OCI-M1 (cell line): Measurements from ENCODE around the gene AP3B2.
"Not testable (repeated sequence)": the region's sequence is repeated elsewhere in the genome, so short reads cannot be mapped to it uniquely, and the experiment has no call there.

Experiments used
- DNase-seq: peaks from one replicate; lab custom pipeline; 2025; lab: John Stamatoyannopoulos, UW

Gene AP3B2, protein sequence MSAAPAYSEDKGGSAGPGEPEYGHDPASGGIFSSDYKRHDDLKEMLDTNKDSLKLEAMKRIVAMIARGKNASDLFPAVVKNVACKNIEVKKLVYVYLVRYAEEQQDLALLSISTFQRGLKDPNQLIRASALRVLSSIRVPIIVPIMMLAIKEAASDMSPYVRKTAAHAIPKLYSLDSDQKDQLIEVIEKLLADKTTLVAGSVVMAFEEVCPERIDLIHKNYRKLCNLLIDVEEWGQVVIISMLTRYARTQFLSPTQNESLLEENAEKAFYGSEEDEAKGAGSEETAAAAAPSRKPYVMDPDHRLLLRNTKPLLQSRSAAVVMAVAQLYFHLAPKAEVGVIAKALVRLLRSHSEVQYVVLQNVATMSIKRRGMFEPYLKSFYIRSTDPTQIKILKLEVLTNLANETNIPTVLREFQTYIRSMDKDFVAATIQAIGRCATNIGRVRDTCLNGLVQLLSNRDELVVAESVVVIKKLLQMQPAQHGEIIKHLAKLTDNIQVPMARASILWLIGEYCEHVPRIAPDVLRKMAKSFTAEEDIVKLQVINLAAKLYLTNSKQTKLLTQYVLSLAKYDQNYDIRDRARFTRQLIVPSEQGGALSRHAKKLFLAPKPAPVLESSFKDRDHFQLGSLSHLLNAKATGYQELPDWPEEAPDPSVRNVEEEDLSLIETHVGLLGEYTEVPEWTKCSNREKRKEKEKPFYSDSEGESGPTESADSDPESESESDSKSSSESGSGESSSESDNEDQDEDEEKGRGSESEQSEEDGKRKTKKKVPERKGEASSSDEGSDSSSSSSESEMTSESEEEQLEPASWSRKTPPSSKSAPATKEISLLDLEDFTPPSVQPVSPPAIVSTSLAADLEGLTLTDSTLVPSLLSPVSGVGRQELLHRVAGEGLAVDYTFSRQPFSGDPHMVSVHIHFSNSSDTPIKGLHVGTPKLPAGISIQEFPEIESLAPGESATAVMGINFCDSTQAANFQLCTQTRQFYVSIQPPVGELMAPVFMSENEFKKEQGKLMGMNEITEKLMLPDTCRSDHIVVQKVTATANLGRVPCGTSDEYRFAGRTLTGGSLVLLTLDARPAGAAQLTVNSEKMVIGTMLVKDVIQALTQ

DNA sequence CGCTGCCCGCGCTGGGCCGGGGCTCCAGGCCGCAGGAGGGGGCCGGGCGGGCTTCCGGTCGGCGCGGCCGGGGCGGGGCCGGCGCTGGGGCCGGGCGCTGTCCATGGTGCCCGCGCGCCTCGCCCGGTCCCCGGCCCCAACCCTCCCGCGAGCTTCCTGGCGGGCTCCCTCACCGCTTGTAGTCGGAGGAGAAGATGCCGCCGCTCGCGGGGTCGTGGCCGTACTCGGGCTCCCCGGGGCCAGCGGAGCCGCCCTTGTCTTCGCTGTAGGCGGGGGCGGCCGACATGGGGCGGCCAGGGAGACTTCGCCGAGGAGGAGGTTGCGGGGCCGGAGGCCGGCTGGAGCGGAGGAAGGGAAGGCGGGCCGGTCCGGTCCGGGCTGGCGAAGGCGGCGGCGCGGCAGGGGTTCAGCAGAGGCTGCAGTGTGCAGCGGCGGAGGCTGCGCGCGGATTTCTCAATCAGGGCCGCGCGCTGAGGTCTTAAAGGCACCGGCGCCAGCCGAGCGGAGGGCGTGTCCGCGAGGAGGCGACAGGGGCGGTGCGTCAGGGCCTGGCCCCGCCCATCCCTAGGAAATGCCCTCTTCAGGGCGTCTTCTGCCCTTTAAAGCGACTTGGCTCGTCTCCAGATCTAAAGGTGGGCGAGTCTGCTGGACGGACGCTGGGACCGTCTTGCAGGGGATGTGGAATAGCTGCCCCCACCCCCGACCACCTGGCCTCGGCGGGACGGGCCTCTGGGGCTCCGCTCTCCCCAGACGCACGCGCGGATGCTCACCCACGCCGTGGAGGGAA, at the start of gene AP3B2:
Gene AP3B2 (minus strand): TSS at position 455 of the 787 bp plus-strand sequence. CDS start 169 bp downstream, at position 286.
- DNase-seq, result peak; percentile 58

DNA sequence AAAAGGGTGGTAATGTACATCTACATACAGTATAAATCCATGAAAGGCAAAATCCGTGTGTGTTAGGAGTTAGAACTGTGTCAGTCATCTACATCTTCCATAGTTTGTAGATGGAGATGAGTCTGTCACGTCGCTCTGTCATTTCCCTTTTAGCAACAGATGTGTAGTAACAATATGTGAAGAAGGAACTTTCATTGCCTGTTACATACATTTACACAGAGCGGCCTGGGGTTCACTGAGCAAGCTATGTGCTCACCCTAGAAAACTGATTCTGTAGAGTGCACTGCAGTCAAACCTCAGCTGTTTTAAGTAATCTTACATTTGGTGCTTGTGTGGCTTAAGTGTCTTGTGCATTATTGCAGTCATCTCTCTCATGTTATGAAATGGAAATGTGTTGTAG, 41.6 kb upstream of the AP3B2 start:
- peak; percentile 5 for DNase-seq

DNA sequence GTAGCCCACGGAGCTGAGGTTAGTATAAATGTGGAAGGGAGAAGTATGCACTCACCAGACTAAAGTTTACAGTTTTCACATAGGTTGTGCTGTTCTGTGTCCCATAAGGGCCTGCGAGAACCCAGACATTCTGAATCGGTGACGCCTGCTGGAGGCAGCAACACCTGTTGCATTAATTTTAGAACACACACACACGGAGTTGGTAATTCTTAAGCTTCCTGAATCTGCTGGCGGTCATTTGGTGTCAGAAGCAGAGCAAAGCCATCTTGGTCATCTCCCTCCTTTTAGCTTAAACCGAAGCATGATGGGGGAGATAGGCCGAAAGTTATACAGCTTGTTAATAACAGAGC, 41.1 kb upstream of the AP3B2 start:
- DNase-seq, result peak; percentile 69

DNA sequence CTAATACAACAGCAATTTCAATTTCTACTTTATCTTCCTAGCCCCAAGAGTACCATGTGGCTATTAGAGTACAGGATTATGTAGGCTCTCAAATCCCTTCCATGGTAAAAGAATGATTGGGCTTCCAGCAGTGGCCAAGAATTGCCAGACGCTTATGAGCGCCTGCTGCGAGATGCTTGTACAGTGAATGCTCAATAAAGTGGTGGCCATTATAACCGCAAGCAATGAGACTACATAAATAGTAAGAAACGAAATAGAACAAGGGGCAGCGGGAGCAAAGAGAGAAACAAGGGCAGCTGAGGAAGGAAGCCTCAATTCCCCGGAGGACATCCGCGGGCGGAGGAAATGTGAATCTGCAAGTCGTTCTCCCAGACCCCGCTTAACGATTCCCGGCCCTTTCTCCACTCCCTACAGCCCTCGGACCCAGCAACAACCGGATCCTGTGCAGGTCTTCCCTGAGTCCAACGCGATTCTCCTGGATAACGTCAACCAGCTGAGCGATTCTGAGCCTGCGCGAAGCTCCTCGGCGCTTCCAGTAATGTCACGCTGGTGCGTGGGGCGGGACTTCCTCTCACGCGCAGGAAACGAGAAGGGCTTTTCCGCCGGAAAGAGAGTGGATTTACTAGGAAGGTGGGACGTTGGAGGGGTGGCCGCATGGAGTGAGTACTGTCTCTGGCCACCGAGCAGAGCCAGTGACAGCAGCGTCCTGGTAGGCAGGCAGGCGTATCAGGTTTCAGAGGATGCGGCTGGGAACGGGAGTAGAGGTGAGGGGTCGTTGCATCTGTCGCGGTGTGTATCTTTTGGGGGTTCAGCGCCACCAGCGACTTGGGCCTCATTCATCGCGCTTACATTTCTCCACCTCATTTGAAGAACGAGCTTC, 40.5 kb upstream of the AP3B2 start:
- DNase-seq, result peak; percentile 96

DNA sequence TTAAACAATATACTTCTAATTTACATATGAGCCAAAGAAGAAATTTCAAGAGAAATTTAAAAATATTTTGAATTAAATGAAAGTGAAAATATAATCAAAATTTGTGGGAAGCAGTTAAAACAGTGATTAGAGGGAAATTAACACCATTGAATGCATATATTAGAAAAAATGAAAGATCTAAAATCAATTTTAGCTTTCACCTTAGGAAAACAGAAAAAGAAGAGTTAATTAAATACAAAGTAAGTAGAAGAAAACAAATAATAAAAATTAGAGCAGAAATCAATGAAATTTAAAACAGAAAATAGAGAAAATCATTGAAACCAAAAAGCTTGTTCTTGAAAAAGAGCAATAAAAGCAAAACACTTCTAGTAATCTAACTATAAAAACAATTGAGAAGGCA, 38.6 kb upstream of the AP3B2 start:
- DNase-seq, result no peak

DNA sequence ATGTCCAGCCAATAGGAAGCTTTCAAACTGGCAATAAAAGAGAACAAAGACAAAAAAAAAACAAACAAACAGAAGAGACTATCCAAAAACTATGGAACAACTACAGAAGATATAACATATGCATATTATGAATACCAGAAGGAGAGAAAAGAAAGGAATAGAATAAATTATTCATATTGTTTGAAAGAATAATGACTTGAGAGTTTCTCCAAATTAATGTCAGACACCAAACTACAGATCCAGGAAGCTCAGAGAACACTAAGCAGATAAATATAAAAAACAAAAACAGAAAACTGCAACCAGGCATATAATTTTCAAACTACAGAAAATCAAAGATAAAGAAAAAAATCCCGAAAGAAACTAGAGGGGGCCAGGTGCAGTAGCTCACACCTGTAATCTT, 34.1 kb upstream of the AP3B2 start:
- DNase-seq, result no peak

DNA sequence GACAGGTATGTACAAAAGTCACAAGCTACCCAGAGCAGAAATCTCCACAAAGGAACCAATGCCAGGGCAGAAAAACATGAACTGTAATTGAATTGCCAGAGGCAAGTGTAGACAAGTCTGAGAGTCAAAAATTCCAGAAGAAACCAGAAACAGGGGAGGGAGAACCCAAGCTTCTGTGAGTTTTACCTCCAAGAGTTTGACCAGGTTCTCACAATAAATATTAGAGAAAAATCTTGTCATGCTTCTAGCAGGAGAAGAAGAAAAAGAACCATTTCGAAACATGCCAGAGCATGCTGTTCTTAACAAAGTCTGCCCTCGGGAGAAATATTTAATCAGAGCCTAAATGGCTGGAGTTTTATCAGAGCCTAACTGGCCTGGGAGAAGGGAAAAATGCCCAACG, 32.5 kb upstream of the AP3B2 start:
- no peak for DNase-seq

DNA sequence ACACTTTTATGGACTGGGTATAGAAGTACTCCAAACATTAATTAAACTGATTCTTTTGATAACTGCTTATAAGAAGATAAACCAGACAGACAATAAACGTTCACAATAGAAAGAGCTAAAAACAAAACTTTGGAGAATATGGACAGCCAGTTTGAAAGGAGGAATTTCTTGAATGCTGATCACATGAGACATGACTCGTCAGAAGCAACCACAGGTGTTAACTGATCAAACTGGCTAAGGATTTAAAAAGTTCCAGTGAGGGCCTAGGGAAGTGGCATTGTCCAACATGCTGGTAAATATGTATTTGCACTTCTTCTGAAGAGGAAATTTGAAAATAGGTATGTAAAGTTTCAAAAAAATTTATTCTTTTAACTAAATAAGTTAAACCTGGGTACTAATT, 29.4 kb upstream of the AP3B2 start:
- DNase-seq, result peak; percentile 70

DNA sequence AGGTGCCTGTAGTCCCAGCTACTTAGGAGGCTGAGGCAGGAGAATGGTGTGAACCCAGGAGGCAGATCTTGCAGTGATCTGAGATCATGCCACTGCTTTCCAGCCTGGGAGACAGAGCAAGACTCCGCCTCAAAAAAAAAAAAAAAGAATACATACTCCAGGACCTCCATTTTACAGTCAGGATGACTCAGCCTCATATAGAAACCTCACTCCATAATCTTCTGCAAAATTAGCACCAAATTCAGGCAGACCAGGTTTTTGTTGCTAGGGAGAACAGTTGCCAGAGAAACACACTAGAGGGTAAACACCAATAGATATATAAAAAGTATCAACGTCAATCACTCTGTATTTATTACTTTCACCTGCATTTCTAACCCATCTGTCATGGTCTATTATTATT, 28.3 kb upstream of the AP3B2 start:
- DNase-seq, result peak; percentile 3

DNA sequence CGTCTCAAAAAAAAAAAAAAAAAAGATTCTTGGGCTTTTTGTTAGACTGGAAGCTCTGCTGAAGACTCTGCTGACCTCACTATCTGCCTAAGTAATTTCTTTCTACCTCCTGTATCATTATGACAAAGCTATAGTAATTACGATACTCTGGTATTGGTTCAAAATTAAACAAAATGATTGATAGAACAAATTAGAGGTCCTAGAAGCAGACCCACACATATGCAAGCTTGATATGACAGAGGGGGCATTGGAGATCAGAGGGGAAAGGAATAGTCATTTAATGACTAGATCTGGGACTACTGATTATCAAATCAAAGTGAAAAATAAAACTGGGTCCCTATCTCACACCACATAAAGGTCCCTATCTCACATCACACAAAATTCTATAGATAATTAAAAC, 21.9 kb upstream of the AP3B2 start:
- no peak for DNase-seq

DNA sequence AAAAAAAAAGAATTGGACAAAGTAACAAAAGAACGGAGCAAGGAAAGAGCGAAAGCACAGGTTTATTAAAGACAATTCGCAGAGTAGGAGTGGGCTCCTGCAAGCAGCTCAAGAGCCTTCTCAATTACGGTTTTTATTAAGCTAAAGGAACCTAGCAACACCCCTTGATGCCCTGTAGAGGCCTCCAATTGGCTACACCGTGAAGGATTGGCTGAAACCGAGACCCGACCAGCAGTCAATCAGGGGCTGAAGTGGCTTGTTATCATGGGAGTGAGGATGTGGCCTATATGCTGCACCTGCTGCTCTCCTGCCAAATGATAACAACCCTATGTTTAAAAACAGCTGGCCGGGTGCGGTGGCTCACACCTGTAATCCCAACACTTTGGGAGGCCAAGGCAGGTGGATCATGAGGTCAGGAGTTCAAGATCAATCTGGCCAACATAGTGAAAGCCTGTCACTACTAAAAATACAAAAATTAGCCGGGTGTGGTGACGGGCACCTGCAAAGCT, 20.4 kb upstream of the AP3B2 start:
- DNase-seq, result no peak

DNA sequence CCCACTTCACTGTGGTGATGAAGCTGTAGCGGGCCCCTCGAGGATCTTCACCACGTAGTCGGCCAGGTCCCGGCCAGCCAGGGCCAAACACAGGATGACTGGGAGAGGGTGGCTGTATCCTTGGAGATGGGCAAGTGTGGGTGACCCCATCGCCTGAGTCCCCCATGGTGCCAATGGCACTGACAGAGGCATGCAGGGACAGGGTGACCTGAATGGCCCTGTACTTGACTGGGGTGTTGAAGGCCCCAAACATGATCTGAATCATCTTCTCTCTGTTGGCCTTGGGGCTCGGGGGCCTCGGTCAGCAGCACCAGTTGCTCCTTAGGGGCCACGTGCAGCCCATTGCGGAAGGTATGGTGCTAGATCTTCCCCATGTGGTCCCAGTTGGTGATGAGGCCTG, 17.1 kb upstream of the AP3B2 start:
- no peak for DNase-seq

DNA sequence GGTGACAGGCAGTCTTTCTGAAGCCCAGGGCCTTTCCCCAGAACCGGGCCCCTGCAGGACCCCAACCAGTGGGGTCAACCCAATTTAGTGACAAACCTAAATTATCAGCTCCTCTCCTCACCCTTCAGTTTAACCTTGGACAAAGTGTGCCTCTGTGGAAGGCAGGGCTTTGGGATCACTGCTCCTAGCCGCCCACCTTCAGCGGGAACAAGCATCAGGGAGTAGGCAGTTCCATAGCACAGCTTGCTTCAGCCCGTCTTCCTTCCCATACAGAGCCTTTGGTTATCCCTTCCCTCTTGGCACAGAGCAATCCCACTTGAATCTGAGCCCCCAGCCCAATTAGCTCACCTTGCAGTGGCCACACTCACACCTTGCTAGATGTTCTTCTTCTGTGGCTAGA, 5.3 kb upstream of the AP3B2 start:
- DNase-seq, result no peak

DNA sequence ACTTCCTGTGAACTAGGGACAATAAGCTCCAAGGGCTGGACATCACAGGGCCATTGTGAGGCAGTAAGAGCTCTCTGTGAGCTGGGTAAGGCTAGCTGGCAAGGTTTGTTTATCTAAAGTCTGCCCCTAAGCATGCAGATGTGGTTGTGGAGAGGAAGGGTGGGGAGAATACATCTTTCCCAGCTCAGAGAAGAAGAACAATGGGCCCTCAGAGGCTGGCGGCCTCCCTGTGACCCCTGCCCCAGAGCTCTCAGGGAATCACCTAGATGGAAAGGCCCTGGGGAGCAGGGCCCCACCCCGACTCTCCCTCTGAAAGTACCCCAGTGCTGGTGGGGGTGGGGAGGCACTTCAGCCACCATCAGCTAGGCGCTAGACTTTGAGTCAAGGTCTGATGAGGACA, 4.3 kb upstream of the AP3B2 start:
- no peak for DNase-seq

DNA sequence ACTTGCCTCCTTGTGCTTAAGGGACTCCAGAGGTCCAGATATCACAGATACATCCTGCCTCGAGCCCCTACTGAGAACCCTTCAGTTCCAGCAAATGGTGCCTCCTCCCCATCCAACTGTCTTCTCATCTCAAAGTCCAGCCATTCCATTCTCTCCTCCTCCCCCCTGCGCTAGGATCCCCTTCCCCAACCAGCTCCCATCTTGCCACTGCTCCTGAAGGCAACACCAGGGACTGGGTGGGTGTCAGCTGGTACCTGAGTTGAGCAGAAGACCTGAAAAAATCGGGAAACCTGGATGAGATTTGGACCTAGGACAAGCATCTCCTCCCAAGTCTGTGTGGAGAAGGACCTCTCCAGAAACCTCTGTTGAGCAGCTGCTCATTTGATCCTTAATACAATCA, 2.4 kb upstream of the AP3B2 start:
- no peak for DNase-seq

DNA sequence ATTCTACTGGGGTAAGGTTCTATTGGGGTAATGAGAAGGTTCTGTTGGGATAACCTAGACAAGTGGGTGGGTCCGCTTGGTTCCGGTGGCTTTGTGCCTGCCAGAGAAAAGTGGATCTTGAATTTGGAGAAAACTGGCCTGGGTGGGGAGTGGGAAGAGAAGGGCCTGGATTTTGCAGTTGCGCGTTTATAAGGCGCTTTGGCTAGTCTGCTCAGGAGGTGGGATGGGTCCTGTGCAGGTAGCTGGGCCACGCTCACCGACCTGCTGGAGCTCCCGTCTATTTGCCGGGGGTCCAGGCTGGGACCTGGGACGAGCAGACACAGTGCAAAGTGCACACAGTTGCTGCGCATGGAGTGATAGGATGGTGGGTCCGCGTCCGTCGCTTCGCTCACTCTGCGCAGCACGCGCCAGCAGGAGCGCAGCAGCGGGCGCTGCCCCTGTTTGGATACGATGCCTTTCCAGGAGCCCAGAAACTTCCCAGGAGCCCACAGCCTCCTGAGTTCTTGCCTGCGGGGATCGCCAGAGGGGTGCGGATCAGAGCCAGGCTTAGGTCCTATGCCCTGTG, 1.3 kb upstream of the AP3B2 start:
- no peak for DNase-seq

DNA sequence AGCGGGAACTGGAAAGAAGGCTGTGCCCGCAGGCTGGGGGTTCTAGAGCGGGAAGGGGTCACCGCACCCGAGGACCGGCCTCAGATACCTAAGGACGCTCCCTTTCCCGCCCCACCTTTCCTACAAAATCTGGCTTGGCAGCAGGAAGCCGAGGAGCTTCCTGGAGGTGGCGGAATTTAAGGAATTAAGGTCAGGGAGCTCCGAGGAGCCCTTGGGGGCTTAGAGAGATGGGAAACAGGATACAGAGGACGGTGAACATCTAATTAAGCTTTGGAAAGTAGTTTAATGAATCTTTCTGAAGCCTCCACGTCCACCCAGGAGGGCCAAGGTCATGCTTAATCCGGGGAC, 507 bp upstream of the AP3B2 start:
- no peak for DNase-seq

DNA sequence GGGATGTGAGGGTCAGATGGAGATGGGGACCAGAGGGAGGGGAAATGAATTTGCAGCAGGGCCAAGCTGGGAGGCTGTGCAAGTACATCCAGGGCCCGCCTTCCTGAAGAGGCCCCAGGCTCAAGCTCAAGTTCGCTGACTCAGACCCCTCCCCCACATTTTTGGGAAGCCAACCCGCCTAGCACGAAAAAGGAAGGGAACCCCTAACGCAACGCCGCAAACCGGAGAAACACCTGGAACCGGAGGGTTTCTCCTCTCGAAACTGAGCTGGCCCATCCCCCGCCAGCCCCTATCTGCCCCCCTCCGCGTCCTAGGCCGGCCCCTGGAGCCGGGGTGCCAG, 624 bp downstream of the AP3B2 start:
- DNase-seq, result peak; percentile 42

DNA sequence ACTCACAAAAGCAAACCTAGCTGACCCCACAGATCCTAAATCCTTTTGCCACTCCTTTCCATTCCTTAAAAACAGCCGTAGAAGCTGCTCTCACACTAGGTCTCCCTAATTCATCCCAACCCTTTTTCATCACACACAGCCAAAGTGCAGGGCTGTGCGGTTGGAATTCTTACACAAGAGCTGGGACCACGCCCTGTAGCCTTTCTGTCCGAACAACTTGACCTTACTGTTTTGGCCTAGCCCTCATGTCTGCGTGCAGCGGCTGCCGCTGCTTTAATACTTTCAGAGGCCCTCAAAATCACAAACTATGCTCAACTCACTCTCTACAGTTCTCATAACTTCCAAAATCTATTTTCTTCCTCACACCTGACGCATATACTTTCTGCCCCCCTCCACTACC, 3.8 kb downstream of the AP3B2 start:
- not testable (repeated sequence) for DNase-seq

DNA sequence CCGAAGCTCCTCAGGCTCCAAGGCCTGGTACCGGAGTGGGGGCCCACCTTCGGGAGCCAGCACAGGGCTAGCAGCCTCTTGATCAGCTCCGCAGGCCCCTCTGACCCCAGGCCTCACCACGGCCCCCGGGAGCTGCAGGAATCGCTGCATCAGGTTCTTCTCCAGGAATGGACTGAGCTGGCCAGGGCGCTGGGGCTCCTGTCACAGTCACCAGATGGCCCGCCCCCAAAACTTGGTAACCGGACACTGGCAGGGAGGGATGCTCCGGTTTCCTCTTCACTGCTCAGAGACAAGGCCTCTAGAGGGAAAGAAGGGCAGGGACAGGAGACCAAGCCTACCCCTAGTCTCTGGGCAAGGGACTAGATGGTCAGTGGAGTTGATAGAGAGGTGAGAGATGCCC, 9.9 kb downstream of the AP3B2 start:
- DNase-seq, result no peak
